A673 (cell line): ENCODE results near the gene TRAK1.

Experiments used
- CTCF ChIP-seq: fragments of 300-800, 200-600 bp; sonication (generic); conservative IDR thresholded peaks from 2 replicates; pipeline ENCODE4 v1.5.1; 2017; ENCODE audit warnings: low read depth, mild to moderate bottlenecking, antibody characterized with exemption, low read length, moderate library complexity, mixed read lengths
- EZH2 ChIP-seq: fragments of 200-600 bp; sonication (generic); IDR thresholded peaks from 2 replicates; pipeline ENCODE4 v1.6.1; 2017; ENCODE audit warnings: borderline replicate concordance, low read depth, mild to moderate bottlenecking, mixed read lengths, antibody characterized with exemption, low read length; ENCODE audit not compliant: poor library complexity, severe bottlenecking

GRCh38 chr3:42267878-42268277, 176.7 kb downstream of the TRAK1 start:
- no peak for TF ChIP-seq CTCF
- no peak for TF ChIP-seq EZH2
